GM12878 (cell line): Measurements from ENCODE around the gene ULK1.

ENCODE experiments used
- HDAC2 ChIP-seq: fragments of 200-600 bp; sonication (generic); IDR thresholded peaks from 2 replicates; pipeline ENCODE4 v1.6.1; 2017
- POLR2A ChIP-seq: IDR thresholded peaks from 2 replicates; pipeline ENCODE4 v1.6.1; 2011; ENCODE audit warnings: low read depth, mild to moderate bottlenecking, low read length
- SREBF2 ChIP-seq: IDR thresholded peaks from 2 replicates; pipeline ENCODE4 v1.6.1; 2012; ENCODE audit warnings: mild to moderate bottlenecking, low read length
- TF ChIP-seq, protein P1 (sequence below): IDR thresholded peaks from 2 replicates; pipeline ENCODE4 v1.6.1; 2012; ENCODE audit warnings: mild to moderate bottlenecking, low read depth, low read length
- TF ChIP-seq, protein P2 (sequence below): IDR thresholded peaks from 2 replicates; pipeline ENCODE4 v1.6.1; 2012; ENCODE audit warnings: low read length, inconsistent platforms
- TF ChIP-seq, protein P3 (sequence below): IDR thresholded peaks from 2 replicates; pipeline ENCODE4 v1.6.1; 2011; ENCODE audit warnings: low read depth, low read length, improper control_type of control experiment, borderline replicate concordance
- TF ChIP-seq, protein P4 (sequence below): IDR thresholded peaks from 2 replicates; pipeline ENCODE4 v1.6.1; 2012; ENCODE audit warnings: low read depth, low read length, improper control_type of control experiment
- TF ChIP-seq, protein P5 (sequence below): IDR thresholded peaks from 2 replicates; pipeline ENCODE4 v1.6.1; 2011; ENCODE audit warnings: low read depth, mild to moderate bottlenecking, low read length, moderate library complexity, borderline replicate concordance; ENCODE audit errors: extremely low read depth
- TF ChIP-seq, protein P6 (sequence below): IDR thresholded peaks from 2 replicates; pipeline ENCODE4 v1.6.1; 2011; ENCODE audit warnings: borderline replicate concordance, low read depth, mild to moderate bottlenecking, moderate library complexity, mixed read lengths, low read length; ENCODE audit not compliant: insufficient read depth; ENCODE audit errors: extremely low read length
- TF ChIP-seq, protein P7 (sequence below), 3 experiments: IDR thresholded peaks in 2 of 3; conservative IDR thresholded peaks in 1 of 3; 2 replicates each; pipeline ENCODE4 v1.5.1; 2011; ENCODE audit warnings: low read depth in 3 of 3, low read length in 3 of 3, mild to moderate bottlenecking in 3 of 3, control low read depth in 2 of 3, moderate library complexity in 2 of 3, inconsistent platforms in 1 of 3, mixed read lengths in 1 of 3; ENCODE audit not compliant: control insufficient read depth in 2 of 3, insufficient read depth in 1 of 3; ENCODE audit errors: extremely low read depth in 1 of 3

DNA sequence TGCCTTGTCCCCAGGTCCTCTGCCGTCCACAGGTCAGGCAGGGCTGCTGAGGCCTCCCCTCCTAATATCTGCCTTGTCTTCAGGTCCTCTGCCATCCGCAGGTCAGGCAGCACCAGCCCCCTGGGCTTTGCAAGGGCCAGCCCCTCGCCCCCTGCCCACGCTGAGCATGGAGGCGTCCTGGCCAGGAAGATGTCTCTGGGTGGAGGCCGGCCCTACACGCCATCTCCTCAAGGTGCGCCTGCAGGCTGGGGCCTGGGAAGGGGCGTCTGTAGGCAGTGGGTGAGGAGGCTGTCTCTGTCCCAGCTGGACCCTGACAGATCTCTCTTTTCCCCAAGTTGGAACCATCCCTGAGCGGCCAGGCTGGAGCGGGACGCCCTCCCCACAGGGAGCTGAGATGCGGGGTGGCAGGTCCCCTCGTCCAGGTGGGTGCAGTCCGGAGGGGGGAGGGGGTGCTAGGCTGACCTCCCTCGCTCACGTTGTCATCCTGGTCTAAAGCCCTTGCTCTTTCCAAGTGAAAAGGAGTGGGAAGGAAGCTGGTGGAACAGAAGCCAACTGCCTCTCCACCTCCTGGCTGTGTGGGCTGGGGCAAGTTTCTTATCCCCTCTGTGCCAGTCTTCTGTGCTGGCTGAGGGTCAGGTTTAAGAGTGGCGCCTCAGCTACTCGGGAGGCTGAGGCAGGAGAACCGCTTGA is 20.7 kb downstream of the ULK1 start:
- TF ChIP-seq, protein P1, sequence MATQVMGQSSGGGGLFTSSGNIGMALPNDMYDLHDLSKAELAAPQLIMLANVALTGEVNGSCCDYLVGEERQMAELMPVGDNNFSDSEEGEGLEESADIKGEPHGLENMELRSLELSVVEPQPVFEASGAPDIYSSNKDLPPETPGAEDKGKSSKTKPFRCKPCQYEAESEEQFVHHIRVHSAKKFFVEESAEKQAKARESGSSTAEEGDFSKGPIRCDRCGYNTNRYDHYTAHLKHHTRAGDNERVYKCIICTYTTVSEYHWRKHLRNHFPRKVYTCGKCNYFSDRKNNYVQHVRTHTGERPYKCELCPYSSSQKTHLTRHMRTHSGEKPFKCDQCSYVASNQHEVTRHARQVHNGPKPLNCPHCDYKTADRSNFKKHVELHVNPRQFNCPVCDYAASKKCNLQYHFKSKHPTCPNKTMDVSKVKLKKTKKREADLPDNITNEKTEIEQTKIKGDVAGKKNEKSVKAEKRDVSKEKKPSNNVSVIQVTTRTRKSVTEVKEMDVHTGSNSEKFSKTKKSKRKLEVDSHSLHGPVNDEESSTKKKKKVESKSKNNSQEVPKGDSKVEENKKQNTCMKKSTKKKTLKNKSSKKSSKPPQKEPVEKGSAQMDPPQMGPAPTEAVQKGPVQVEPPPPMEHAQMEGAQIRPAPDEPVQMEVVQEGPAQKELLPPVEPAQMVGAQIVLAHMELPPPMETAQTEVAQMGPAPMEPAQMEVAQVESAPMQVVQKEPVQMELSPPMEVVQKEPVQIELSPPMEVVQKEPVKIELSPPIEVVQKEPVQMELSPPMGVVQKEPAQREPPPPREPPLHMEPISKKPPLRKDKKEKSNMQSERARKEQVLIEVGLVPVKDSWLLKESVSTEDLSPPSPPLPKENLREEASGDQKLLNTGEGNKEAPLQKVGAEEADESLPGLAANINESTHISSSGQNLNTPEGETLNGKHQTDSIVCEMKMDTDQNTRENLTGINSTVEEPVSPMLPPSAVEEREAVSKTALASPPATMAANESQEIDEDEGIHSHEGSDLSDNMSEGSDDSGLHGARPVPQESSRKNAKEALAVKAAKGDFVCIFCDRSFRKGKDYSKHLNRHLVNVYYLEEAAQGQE = no peak
- TF ChIP-seq, protein P2, sequence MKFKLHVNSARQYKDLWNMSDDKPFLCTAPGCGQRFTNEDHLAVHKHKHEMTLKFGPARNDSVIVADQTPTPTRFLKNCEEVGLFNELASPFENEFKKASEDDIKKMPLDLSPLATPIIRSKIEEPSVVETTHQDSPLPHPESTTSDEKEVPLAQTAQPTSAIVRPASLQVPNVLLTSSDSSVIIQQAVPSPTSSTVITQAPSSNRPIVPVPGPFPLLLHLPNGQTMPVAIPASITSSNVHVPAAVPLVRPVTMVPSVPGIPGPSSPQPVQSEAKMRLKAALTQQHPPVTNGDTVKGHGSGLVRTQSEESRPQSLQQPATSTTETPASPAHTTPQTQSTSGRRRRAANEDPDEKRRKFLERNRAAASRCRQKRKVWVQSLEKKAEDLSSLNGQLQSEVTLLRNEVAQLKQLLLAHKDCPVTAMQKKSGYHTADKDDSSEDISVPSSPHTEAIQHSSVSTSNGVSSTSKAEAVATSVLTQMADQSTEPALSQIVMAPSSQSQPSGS = no peak
- TF ChIP-seq, protein P3, sequence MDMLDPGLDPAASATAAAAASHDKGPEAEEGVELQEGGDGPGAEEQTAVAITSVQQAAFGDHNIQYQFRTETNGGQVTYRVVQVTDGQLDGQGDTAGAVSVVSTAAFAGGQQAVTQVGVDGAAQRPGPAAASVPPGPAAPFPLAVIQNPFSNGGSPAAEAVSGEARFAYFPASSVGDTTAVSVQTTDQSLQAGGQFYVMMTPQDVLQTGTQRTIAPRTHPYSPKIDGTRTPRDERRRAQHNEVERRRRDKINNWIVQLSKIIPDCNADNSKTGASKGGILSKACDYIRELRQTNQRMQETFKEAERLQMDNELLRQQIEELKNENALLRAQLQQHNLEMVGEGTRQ = no peak
- TF ChIP-seq, protein P4, sequence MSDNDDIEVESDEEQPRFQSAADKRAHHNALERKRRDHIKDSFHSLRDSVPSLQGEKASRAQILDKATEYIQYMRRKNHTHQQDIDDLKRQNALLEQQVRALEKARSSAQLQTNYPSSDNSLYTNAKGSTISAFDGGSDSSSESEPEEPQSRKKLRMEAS = no peak
- no peak for TF ChIP-seq POLR2A
- TF ChIP-seq SREBF2 = no peak
- TF ChIP-seq, protein P5, sequence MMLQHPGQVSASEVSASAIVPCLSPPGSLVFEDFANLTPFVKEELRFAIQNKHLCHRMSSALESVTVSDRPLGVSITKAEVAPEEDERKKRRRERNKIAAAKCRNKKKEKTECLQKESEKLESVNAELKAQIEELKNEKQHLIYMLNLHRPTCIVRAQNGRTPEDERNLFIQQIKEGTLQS = no peak
- TF ChIP-seq, protein P6, sequence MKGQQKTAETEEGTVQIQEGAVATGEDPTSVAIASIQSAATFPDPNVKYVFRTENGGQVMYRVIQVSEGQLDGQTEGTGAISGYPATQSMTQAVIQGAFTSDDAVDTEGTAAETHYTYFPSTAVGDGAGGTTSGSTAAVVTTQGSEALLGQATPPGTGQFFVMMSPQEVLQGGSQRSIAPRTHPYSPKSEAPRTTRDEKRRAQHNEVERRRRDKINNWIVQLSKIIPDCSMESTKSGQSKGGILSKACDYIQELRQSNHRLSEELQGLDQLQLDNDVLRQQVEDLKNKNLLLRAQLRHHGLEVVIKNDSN = no peak
- TF ChIP-seq, protein P7, sequence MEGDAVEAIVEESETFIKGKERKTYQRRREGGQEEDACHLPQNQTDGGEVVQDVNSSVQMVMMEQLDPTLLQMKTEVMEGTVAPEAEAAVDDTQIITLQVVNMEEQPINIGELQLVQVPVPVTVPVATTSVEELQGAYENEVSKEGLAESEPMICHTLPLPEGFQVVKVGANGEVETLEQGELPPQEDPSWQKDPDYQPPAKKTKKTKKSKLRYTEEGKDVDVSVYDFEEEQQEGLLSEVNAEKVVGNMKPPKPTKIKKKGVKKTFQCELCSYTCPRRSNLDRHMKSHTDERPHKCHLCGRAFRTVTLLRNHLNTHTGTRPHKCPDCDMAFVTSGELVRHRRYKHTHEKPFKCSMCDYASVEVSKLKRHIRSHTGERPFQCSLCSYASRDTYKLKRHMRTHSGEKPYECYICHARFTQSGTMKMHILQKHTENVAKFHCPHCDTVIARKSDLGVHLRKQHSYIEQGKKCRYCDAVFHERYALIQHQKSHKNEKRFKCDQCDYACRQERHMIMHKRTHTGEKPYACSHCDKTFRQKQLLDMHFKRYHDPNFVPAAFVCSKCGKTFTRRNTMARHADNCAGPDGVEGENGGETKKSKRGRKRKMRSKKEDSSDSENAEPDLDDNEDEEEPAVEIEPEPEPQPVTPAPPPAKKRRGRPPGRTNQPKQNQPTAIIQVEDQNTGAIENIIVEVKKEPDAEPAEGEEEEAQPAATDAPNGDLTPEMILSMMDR (IDR thresholded peaks at IDR 0.05 in 2 of 3, conservative IDR thresholded peaks at IDR 0.05 in 1 of 3; ENCODE audit: control insufficient read depth in 2 of 3, extremely low read depth in 1 of 3, insufficient read depth in 1 of 3, low read depth in 3 of 3, low read length in 3 of 3) = no peak
- TF ChIP-seq HDAC2 = no peak
